SU-DHL-6 (cell line): ENCODE measurements around the gene COMMD9.

Source experiments
- H2AFZ ChIP-seq: fragments of 200-600 bp; sonication (generic); 2 replicates; pipeline ENCODE4 v1.6.1; 2014; ENCODE audit warnings: low read depth, mild to moderate bottlenecking, moderate library complexity, mixed read lengths, antibody characterized with exemption, low read length; ENCODE audit not compliant: severe bottlenecking
- H3F3A ChIP-seq: fragments of 200-600 bp; shearing (Covaris generic); 2 replicates; pipeline ENCODE4 v1.6.0; 2016; ENCODE audit warnings: antibody characterized with exemption, mild to moderate bottlenecking; ENCODE audit not compliant: insufficient read depth
- H3K27ac ChIP-seq: fragments of 200-600 bp; sonication (generic); 2 replicates; pipeline ENCODE4 v1.5.1; 2016; ENCODE audit warnings: low read depth, mild to moderate bottlenecking, low read length, moderate library complexity, mixed read lengths
- H3K27me3 ChIP-seq: fragments of 200-600 bp; sonication (generic), shearing (Covaris generic); 2 replicates; pipeline ENCODE4 v1.6.0; 2014; ENCODE audit warnings: mild to moderate bottlenecking, low read length
- H3K36me3 ChIP-seq: fragments of 200-600 bp; sonication (generic); 2 replicates; pipeline ENCODE4 v1.6.1; 2014; ENCODE audit warnings: mild to moderate bottlenecking, low read length, mixed read lengths
- H3K4me2 ChIP-seq: fragments of 300-600, 200-600 bp; shearing (Covaris generic), sonication (generic); 2 replicates; pipeline ENCODE4 v1.6.0; 2014; ENCODE audit warnings: low read length, low read depth, mild to moderate bottlenecking; ENCODE audit not compliant: poor library complexity, severe bottlenecking
- H3K4me3 ChIP-seq: fragments of 200-600 bp; sonication (generic); 2 replicates; pipeline ENCODE4 v1.5.1; 2014; ENCODE audit warnings: antibody characterized with exemption, low read length, mild to moderate bottlenecking, mixed read lengths; ENCODE audit not compliant: insufficient read depth, poor library complexity, severe bottlenecking
- H3K79me2 ChIP-seq: fragments of 200-600 bp; sonication (generic); 2 replicates; pipeline ENCODE4 v1.6.1; 2014; ENCODE audit warnings: mild to moderate bottlenecking, low read length, moderate library complexity; ENCODE audit not compliant: insufficient read depth
- H3K9ac ChIP-seq: fragments of 200-600 bp; sonication (generic); 2 replicates; pipeline ENCODE4 v1.7.0; 2014; ENCODE audit warnings: mild to moderate bottlenecking, low read length
- H3K9me2 ChIP-seq: fragments of 200-600 bp; sonication (generic); replicated peaks from 2 replicates; pipeline ENCODE4 v1.6.1; 2014; ENCODE audit warnings: low read length; ENCODE audit not compliant: insufficient read depth
- H3K9me3 ChIP-seq: fragments of 200-600 bp; sonication (generic); 2 replicates; pipeline ENCODE4 v1.6.1; 2014; ENCODE audit warnings: low read length, mixed read lengths; ENCODE audit not compliant: insufficient read depth
- H4K20me1 ChIP-seq: fragments of 200-600 bp; sonication (generic); 2 replicates; pipeline ENCODE4 v1.6.1; 2014; ENCODE audit warnings: low read depth, mild to moderate bottlenecking, antibody characterized with exemption, low read length, moderate library complexity, mixed read lengths
- CTCF ChIP-seq: fragments of 200-600 bp; sonication (generic); IDR thresholded peaks from one replicate; pipeline ENCODE4 v1.5.1; 2017; ENCODE audit warnings: antibody characterized with exemption, mild to moderate bottlenecking, low read length, moderate library complexity; ENCODE audit not compliant: insufficient read depth, poor library complexity, severe bottlenecking
- EZH2phosphoT487 ChIP-seq: fragments of 200-600 bp; sonication (generic), shearing (Covaris generic); conservative IDR thresholded peaks from 2 replicates; pipeline ENCODE4 v1.6.1; 2018; ENCODE audit warnings: mild to moderate bottlenecking, antibody characterized with exemption, low read length, moderate library complexity, mixed read lengths

Gene COMMD9

DNA sequence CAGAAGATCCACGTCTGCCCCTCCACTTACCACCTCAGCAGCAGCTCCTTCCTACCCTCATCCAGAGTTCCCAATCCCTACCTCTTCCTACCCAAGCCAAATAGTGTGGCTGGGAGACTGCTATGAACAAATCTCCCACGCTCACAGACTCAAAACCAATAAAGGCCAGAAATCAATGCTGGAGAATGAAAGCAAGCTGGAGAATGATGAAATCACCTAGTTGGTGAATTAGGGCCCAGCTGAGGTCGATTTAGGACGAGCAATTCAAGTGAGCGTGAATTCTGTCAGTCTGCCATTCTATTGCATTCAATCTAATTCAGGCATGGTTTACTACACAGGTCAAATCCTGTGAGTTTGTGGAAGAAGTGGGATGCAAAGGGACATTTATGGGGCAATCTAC is 22.5 kb downstream of the COMMD9 start:
- Histone ChIP-seq H4K20me1 (no peaks in the 10 kb centered on the region), H3K9me2 (no peaks in the 10 kb centered on the region), H3K9ac (no peak overlapping the region), H3K79me2 (no peaks in the 10 kb centered on the region), H3K4me2 (no peak overlapping the region), H3K27me3 (no peaks in the 10 kb centered on the region), H3F3A (no peaks in the 10 kb centered on the region), H3K4me3 (no peak overlapping the region), H3K27ac (no peak overlapping the region), H3K9me3 (no peaks in the 10 kb centered on the region), H2AFZ (no peak overlapping the region), H3K36me3 (no peaks in the 10 kb centered on the region)
- TF ChIP-seq EZH2phosphoT487, result no peak
- no peak for TF ChIP-seq CTCF

DNA sequence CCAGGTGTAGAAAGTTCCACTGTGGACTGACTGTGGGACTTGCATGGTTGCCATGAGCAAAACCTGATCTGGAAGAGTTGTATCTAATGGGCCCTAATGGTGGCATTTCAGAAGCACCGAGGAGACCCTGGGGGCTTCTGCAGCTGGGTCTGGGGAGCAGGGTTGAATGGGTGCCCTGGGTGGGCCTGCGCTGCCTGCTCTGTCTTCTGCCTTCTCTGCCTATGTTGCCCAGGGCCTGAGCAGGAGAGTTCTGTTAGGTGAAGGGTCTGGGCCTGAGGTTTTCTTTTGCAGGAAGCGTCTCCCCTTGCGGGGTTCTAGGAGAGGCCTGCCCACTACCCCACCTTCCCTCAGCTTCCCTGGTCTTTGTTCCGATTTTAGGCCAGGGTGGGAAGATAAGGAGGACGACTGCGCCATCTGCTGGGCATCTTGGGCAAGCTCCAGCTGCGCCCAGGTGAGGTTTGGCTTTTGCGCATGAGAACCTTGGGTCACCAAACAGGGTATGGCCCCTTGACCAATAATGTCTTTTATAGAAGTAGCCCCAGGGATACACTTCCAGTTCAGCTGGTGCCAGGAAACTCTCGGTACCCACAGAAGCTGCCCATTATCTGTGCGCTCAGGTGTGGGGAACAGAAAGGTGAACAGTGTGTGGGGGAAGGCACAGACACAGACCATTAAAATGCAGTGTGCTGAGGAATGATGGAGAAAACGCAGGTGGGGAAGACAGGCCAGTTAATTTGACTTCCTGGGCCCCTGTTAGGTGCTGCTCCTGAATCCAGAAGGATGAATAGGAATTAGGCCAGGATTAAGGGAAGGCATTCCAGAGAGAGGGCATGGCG is 23.2 kb downstream of the COMMD9 start:
- no peaks in the 10 kb centered on the region for H3K27me3 ChIP-seq
- H3K27ac ChIP-seq, result no peak overlapping the region
- H3K36me3 ChIP-seq, result no peaks in the 10 kb centered on the region
- H3K9me2 ChIP-seq, result no peaks in the 10 kb centered on the region
- no peaks in the 10 kb centered on the region for H3K79me2 ChIP-seq
- H3K9me3 ChIP-seq, result no peaks in the 10 kb centered on the region
- no peak overlapping the region for H3K9ac ChIP-seq
- no peaks in the 10 kb centered on the region for H3F3A ChIP-seq
- H2AFZ ChIP-seq, result no peak overlapping the region
- H3K4me2 ChIP-seq, result no peak overlapping the region
- H4K20me1 ChIP-seq, result no peaks in the 10 kb centered on the region
- TF ChIP-seq EZH2phosphoT487 (no peak), CTCF (peak; percentile 83)
- no peak overlapping the region for H3K4me3 ChIP-seq

- Histone ChIP-seq H3K27me3 (no peaks in the 10 kb centered on the region), H3K9me3 (no peaks in the 10 kb centered on the region), H3K9me2 (no peaks in the 10 kb centered on the region), H3K4me2 (no peak overlapping the region), H2AFZ (no peak overlapping the region), H3F3A (no peaks in the 10 kb centered on the region), H4K20me1 (no peaks in the 10 kb centered on the region), H3K36me3 (no peaks in the 10 kb centered on the region), H3K79me2 (no peaks in the 10 kb centered on the region), H3K27ac (no peak overlapping the region), H3K9ac (no peak overlapping the region), H3K4me3 (no peak overlapping the region)
- TF ChIP-seq EZH2phosphoT487, result no peak
- no peak for TF ChIP-seq CTCF
Observed at GRCh38 chr11:36264973-36265344, 24.3 kb downstream of the COMMD9 start.
